GM18870 (cell line): ENCODE results near the gene CDK5RAP2.

Experiments
- ATAC-seq: cut with Tn5 transposase; IDR thresholded peaks from one replicate; pipeline ENCODE4 v1.9.1; 2021; ENCODE audit warnings: moderate library complexity; ENCODE audit not compliant: unreplicated experiment

CDK5RAP2 gene

DNA sequence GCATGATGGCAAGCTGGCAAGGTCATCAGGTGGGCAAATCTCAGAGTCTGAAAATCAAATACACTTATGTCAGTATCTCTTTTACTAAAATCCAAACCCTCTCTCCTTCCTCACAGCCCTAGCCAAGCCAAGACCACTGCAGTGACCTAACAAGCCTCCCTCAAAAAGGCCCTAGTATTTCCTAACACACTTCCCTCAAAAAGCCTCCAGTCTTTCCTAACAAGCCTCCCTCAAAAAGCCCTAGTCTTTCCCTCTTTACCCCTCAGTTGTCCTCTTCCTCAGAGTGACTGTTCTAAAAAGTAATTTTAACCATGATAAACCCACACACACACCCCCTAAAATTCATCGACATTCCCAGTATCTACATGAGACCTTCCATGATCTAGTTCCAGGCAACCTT lies 140.0 kb downstream of the CDK5RAP2 start:
- ATAC-seq, result no peak

DNA sequence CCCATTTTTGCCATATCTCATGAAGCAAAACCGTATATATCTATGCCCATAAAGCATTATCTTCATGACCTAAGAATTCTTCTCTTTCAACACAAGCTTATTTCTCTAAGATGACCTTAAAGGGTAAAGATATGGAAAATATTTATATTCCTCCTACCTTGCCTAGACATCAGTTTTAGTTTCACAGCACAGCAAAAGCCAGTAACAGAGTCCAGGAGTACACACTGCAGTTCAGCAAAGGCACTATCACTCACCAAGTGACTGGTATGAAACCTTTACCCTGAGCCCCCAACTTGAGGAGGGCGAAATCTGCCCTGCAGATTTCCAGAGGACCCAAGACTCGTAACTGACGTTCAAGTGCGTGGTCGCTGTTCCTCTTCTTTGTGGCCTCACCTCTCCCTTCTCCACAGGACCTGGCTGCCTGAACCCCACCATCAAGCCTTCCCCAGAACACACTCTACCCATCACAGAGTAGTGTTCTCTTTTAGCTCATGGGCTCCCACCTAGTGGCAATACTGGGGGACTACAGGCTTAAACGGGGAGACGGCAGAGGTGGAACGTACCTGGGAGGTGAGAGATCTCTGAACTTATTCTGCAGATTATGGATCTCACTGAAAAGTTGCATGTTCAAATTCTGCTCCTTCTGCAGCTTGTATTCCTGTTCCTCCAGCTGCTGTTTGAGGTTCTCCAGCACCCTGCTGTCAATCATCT lies 141.0 kb downstream of the CDK5RAP2 start:
- no peak for ATAC-seq

GRCh38 chr9:120438111-120438510 lies 141.9 kb downstream of the CDK5RAP2 start:
- no peak for ATAC-seq

DNA sequence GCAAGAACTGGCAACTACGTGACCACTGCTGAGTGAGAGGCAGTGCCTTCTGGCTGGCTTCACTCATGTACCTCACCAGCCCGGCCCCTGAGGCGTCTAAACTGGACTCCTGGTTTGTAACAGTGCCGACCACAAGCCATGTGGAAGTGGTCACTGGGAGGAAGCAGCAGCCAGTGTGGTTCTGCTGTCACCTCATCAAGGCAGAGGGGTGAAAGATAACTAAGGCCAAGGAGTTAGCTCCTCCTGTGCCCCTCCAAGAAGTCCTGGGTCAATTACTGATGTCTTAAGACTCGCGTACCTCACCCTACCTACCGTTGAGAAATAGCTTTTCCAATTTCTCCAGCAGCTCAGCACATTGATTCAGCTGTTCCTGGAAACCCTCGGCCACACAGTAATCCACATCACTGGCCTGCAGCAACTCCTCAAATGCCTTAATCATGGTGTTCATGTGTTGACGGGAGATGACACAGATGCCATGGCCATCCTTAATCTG lies 142.9 kb downstream of the CDK5RAP2 start:
- ATAC-seq, result no peak

DNA sequence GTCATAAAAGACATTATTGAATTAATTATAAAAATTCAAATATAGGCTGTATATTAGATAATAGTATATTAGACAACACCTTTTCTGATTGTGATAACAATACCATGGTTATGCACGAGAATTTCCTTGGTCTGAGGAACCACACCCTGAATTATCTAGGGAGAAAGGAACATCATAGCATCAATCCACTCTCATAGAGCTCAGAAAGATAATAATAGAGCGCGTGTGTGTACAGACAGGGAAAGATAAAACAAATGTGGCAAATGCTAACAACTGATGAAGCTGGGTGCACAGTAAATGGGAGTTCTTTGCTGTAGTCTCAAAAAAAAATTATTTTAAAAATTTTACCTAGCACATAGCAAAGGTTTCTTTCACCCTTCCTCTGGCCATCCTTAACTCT lies 143.5 kb downstream of the CDK5RAP2 start:
- ATAC-seq, result no peak

GRCh38 chr9:120435091-120435490 lies 144.9 kb downstream of the CDK5RAP2 start:
- no peak for ATAC-seq

DNA sequence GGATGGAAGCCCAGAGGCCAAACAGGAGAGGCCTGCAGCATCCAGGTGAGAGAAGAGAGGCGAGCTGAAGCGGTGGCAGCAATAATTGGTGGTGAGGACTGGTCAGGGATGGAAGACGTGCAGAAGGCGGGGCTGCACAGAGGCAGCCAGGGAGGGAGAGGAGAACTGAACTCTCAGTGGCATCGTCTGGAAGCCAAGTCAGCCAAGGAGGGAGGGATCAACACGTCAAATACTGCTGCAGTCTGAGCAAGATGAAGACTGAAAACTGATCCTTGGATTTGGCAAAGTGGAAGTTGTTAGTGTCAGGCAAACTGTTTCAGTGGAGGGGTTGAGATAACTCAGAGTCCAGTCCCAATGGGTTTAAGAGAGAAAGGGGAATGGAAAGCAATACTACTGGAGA lies 145.4 kb downstream of the CDK5RAP2 start:
- no peak for ATAC-seq

GRCh38 chr9:120433701-120434100 lies 146.3 kb downstream of the CDK5RAP2 start:
- ATAC-seq, result no peak

DNA sequence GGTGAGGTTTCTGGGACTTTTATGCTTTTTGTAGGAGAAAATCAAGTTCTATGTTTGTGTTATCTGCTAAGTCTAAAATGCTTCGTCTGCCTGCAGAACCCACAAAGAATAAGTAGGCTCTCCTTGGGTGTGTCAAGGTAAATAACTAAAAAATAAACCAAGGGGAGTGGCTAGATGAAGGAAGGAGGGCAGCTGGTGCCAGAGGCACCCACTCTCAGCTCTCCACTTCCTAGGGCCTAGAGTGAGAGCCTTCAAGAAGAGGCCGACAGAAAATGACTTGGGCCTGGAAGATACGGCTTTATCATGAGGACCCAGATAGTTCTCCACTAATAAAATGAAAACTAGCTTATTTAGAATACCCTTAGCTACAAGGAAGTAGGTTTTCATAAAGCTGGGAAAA lies 147.4 kb downstream of the CDK5RAP2 start:
- no peak for ATAC-seq

- ATAC-seq, result no peak
Observed at GRCh38 chr9:120431268-120431667, 148.7 kb downstream of the CDK5RAP2 start.

- no peak for ATAC-seq
Observed at GRCh38 chr9:120424248-120424647, 155.7 kb downstream of the CDK5RAP2 start.

GRCh38 chr9:120423812-120424211 lies 156.2 kb downstream of the CDK5RAP2 start:
- no peak for ATAC-seq

DNA sequence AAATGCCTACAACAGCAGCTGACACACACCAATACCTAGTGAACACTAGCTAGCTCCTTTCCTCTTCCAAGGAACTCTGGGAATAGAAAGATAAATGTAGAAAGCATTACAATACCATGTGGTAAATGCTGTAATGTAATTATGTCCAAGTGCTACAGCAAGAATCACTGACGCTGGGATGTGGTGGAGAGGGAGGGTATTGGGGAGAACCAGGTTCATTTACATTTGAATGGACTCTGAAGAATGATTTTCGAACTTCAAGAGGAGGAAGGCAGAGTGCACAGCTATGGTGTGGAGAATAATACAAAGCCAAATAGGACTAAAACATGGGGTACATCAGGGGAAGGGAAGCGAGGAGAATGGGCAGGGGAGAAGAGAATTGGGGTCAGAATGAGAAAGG lies 158.0 kb downstream of the CDK5RAP2 start:
- ATAC-seq, result no peak

- ATAC-seq, result no peak
Observed at GRCh38 chr9:120418315-120418714, 161.7 kb downstream of the CDK5RAP2 start.

DNA sequence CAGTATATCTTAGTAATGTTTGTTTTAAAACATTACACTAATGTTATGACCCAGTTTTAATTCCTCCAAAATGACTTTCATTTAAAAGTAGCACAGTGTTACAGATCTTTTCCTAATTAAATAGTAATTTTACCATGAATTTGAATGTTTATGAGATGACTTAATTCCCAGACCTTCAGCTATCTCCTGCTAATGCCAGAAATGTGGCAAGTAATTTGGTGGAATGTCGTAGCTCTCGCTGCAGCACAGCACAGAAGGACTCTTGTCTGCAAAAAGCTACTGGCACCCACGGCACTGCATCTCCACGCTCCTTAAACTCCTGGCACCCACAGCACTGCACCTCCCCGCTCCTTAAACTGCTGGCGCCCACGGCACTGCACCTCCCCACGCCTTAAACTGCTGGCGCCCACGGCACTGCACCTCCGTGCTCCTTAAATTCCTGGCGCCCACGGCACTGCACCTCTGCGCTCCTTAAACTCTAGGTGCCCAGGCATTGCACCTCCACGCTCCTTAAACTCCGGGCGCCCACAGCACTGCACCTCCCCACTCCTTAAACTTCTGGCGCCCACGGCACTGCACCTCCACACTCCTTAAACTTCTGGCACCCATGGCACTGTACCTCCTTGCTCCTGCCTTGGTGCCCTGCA lies 163.1 kb downstream of the CDK5RAP2 start:
- ATAC-seq, result no peak

DNA sequence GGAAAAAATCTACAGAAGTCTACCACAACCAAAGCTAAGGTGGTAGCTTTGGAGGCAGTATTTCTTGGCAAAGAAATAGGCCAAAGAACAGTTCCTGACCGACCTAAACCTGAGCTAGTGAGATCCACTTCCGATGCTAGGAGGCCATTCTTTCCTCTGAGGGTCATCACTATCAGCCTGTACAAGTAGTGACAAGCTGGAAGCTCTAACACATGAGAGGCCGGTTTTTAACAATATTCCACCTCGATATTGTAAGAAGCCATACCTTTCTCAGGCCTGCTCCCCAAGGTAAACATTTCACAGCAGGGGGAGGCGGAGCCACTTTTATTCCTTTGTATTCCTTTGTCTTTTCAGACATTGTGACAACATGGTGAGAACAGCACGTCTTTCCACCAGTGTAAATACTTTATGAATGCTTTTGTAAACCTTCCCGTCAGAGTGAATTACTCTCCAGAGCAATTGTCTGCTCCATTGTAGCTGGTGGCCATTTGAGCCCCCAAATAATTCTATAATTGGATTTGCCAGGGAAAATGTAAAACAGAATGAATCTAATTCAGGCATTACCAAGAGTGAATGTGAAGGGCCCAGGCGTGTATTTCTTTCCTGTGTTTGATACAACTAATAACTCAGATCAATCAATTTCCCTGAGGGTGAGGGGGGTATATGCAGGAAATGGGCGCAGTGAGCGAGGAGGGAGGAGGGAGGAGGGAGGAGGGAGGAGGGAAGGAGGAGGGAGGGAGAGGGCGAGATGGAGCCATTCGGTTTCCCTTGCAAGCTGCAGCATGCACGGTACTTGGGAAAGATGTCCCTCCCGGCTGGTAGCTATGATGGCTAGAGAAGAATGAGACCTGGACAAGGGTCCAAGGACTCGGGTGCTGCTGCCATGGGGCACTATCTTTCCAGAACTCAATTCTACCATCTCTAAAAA lies 166.6 kb downstream of the CDK5RAP2 start:
- no peak for ATAC-seq

GRCh38 chr9:120412425-120412951 lies 167.5 kb downstream of the CDK5RAP2 start:
- ATAC-seq, result no peak

DNA sequence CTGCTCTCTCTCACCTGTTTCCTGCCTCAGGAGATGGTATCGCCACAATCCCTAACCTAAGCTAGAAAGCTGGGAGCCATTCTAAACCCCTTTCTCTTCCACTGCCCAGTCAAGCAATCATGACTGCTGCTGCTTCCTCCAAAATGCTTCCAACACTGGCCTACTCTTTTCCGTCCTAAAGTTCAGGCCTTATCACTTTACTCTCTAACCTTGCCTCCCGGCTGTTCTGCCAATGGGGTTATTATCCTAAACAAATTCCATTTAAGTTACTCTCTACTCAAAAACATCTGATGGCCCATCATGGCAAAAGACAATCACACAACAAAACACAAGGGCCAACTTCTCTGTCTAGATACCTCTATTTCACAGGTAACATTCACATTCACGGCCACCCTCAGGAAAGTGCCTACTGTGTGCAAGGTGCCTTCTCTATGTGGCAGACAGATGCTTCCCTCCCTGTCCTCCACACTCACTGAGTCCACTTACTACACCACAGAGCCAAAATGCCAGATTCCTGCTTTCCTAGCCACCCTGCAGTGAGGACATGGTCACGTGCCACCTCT lies 168.0 kb downstream of the CDK5RAP2 start:
- no peak for ATAC-seq

- ATAC-seq, result no peak
Observed at GRCh38 chr9:120410925-120411501, 169.0 kb downstream of the CDK5RAP2 start.

GRCh38 chr9:120408680-120409258 lies 171.2 kb downstream of the CDK5RAP2 start:
- no peak for ATAC-seq
